ENCODE measurements around the gene ZNF280C. TPM values are rescaled to one million over a fixed set of nuclear protein-coding genes. Genes with fewer than 3 reads are reported as not detected.

ZNF280C gene
- total RNA-seq, 2 donors from 2014 or later, result 2.6 to 2.9 TPM

- TF ChIP-seq CTCF (IDR thresholded peaks at IDR 0.05), result no peak
- TF ChIP-seq POLR2A (IDR thresholded peaks at IDR 0.05), result no peak
- WGBS, 2 donors, result 52 to 55% methylated on average over 5 of the region's 5 CpGs
- Histone ChIP-seq H3K36me3 (replicated peaks in 1 of 2; ENCODE audit: insufficient read depth in 1 of 2, low read depth in 2 of 2) (no peaks in the 10 kb centered on the region), H3K27ac (no peak overlapping the region), H3K4me1 (no peaks in the 10 kb centered on the region), H3K4me3 (no peak overlapping the region), H3K27me3 (no peaks in the 10 kb centered on the region), H3K9me3 (no peaks in the 10 kb centered on the region)
- no peak for ATAC-seq
- no peak for DNase-seq
- intact Hi-C loops (cut with DNase I), result no loop called here
Observed at GRCh38 chrX:130295519-130296296, 27.0 kb upstream of the ZNF280C start.

GRCh38 chrX:130287071-130287770 is 18.5 kb upstream of the ZNF280C start:
- intact Hi-C loops (cut with DNase I), result no loop called here
- 64 to 77% methylated on average over 7 to 11 of the region's 11 CpGs for WGBS, 2 donors
- Histone ChIP-seq H3K9me3 (no peaks in the 10 kb centered on the region), H3K4me1 (no peaks in the 10 kb centered on the region), H3K27ac (no peak overlapping the region), H3K36me3 (replicated peaks in 1 of 2; ENCODE audit: insufficient read depth in 1 of 2, low read depth in 2 of 2) (no peaks in the 10 kb centered on the region), H3K27me3 (no peaks in the 10 kb centered on the region), H3K4me3 (no peak overlapping the region)
- DNase-seq, result no peak
- TF ChIP-seq CTCF (IDR thresholded peaks at IDR 0.05) (no peak), POLR2A (IDR thresholded peaks at IDR 0.05) (no peak)
- no peak for ATAC-seq

GRCh38 chrX:130285710-130286109 is 17.0 kb upstream of the ZNF280C start:
- DNase-seq (no peak), ATAC-seq (no peak)
- intact Hi-C loops (cut with DNase I), result no loop called here
- H3K27me3 ChIP-seq, result no peaks in the 10 kb centered on the region
- no peak overlapping the region for H3K4me3 ChIP-seq
- 80 to 95% methylated on average over 2 of the region's 2 CpGs for WGBS, 2 donors
- no peaks in the 10 kb centered on the region for H3K9me3 ChIP-seq
- no peaks in the 10 kb centered on the region for H3K36me3 ChIP-seq (replicated peaks in 1 of 2; ENCODE audit: insufficient read depth in 1 of 2, low read depth in 2 of 2)
- TF ChIP-seq POLR2A (IDR thresholded peaks at IDR 0.05), result no peak
- no peak for TF ChIP-seq CTCF (IDR thresholded peaks at IDR 0.05)
- H3K27ac ChIP-seq, result no peak overlapping the region
- no peaks in the 10 kb centered on the region for H3K4me1 ChIP-seq

GRCh38 chrX:130285069-130285620 is 16.4 kb upstream of the ZNF280C start:
- ATAC-seq (no peak), DNase-seq (no peak)
- WGBS, 2 donors, result 81 to 100% methylated on average over 1 to 3 of the region's 3 CpGs
- Histone ChIP-seq H3K4me1 (no peaks in the 10 kb centered on the region), H3K27me3 (no peaks in the 10 kb centered on the region), H3K36me3 (replicated peaks in 1 of 2; ENCODE audit: insufficient read depth in 1 of 2, low read depth in 2 of 2) (no peaks in the 10 kb centered on the region), H3K4me3 (no peak overlapping the region), H3K9me3 (no peaks in the 10 kb centered on the region), H3K27ac (no peak overlapping the region)
- intact Hi-C loops (cut with DNase I), result no loop called here
- no peak for TF ChIP-seq POLR2A (IDR thresholded peaks at IDR 0.05)
- no peak for TF ChIP-seq CTCF (IDR thresholded peaks at IDR 0.05)

All from body of pancreas (tissue), 4 donors.